ENCODE results near the gene OCLN.
"Not testable (repeated sequence)": the region's sequence is repeated elsewhere in the genome, so short reads cannot be mapped to it uniquely, and the experiment has no call there.

DNA sequence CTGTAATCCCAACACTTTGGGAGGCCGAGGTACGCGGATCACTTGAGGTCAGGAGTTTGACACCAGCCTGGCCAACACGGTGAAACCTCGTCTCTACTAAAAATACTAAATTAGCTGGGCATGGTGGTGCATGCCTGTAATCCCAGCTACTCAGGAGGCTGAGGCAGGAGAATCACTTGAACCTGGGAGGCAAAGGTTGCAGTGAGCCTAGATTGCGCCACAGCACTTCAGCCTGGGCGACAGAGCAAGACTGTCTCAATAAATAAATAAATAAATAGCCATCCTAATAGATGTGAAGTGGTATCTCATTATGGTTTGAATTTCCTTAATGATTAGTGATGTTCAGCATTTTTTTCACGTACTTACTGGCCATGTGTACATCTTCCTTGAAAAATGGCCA, 42.1 kb upstream of the OCLN start:
- TF ChIP-seq, protein P1, sequence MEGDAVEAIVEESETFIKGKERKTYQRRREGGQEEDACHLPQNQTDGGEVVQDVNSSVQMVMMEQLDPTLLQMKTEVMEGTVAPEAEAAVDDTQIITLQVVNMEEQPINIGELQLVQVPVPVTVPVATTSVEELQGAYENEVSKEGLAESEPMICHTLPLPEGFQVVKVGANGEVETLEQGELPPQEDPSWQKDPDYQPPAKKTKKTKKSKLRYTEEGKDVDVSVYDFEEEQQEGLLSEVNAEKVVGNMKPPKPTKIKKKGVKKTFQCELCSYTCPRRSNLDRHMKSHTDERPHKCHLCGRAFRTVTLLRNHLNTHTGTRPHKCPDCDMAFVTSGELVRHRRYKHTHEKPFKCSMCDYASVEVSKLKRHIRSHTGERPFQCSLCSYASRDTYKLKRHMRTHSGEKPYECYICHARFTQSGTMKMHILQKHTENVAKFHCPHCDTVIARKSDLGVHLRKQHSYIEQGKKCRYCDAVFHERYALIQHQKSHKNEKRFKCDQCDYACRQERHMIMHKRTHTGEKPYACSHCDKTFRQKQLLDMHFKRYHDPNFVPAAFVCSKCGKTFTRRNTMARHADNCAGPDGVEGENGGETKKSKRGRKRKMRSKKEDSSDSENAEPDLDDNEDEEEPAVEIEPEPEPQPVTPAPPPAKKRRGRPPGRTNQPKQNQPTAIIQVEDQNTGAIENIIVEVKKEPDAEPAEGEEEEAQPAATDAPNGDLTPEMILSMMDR (IDR thresholded peaks at IDR 0.05; ENCODE audit: insufficient read depth, low read length): not testable (repeated sequence)
- not testable (repeated sequence) for TF ChIP-seq POLR2AphosphoS5 (IDR thresholded peaks at IDR 0.05; ENCODE audit: low read depth); SPI1 (IDR thresholded peaks at IDR 0.05; ENCODE audit: borderline replicate concordance, low read depth)
- TF ChIP-seq, protein P2, sequence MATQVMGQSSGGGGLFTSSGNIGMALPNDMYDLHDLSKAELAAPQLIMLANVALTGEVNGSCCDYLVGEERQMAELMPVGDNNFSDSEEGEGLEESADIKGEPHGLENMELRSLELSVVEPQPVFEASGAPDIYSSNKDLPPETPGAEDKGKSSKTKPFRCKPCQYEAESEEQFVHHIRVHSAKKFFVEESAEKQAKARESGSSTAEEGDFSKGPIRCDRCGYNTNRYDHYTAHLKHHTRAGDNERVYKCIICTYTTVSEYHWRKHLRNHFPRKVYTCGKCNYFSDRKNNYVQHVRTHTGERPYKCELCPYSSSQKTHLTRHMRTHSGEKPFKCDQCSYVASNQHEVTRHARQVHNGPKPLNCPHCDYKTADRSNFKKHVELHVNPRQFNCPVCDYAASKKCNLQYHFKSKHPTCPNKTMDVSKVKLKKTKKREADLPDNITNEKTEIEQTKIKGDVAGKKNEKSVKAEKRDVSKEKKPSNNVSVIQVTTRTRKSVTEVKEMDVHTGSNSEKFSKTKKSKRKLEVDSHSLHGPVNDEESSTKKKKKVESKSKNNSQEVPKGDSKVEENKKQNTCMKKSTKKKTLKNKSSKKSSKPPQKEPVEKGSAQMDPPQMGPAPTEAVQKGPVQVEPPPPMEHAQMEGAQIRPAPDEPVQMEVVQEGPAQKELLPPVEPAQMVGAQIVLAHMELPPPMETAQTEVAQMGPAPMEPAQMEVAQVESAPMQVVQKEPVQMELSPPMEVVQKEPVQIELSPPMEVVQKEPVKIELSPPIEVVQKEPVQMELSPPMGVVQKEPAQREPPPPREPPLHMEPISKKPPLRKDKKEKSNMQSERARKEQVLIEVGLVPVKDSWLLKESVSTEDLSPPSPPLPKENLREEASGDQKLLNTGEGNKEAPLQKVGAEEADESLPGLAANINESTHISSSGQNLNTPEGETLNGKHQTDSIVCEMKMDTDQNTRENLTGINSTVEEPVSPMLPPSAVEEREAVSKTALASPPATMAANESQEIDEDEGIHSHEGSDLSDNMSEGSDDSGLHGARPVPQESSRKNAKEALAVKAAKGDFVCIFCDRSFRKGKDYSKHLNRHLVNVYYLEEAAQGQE (IDR thresholded peaks at IDR 0.05; ENCODE audit: insufficient replicate concordance, low read depth): not testable (repeated sequence)

Measured in HL-60 (cell line).